T-cell (primary cell): ENCODE data around the gene EDARADD. TPM values are rescaled to one million over a fixed set of nuclear protein-coding genes. Genes with fewer than 3 reads are reported as not detected.

Experiments used
- ATAC-seq, 4 experiments: fragments of 200-7000 bp in 3 of 4; fragments of 150-1000 bp in 1 of 4; cut with Tn5 transposase; replicated peaks in 1 of 4; 1 replicate in 3 of 4; 2 replicates in 1 of 4; pipeline ENCODE4 v1.10.0; 2021; ENCODE audit warnings: moderate library complexity in 3 of 4, mild to moderate bottlenecking in 2 of 4, moderate number of reproducible peaks in 1 of 4
- CTCF ChIA-PET, 2 donors: fragments of 300-600 bp; sonication (Branson Sonifier 250); formaldehyde crosslinking; loops; one replicate each; lab custom pipeline; 2022; ENCODE audit warnings: antibody characterized with exemption in 2 of 2; lab: Charles Lee
- POLR2A ChIA-PET, 2 donors: fragments of 300-600 bp; sonication (Branson Sonifier 250); formaldehyde crosslinking; loops; one replicate each; lab custom pipeline; 2022; ENCODE audit warnings: antibody characterized with exemption in 2 of 2; lab: Charles Lee
- DNase-seq, 35 experiments: peaks; one replicate each; pipeline versions ENCODE4 v3.0.0 to v3.0.0-alpha.2; 2013 to 2023
- H3K27ac ChIP-seq: one replicate; pipeline ENCODE4 v1.5.1; 2013; ENCODE audit warnings: low read length
- H3K27me3 ChIP-seq, 2 experiments: replicated peaks in 1 of 2; 1 replicate in 1 of 2; 2 replicates in 1 of 2; pipeline versions ENCODE4 v1.6.1 to v1.7.0; 2013; ENCODE audit warnings: low read length in 1 of 2, mixed read lengths in 1 of 2; ENCODE audit not compliant: control insufficient read depth in 2 of 2, insufficient read depth in 2 of 2; ENCODE audit errors: extremely low read depth in 1 of 2
- H3K36me3 ChIP-seq, 2 donors: 1 replicate in 1 of 2; 2 replicates in 1 of 2; pipeline versions ENCODE4 v1.6.1 to v1.7.0; 2013; ENCODE audit warnings: low read length in 1 of 2; ENCODE audit not compliant: control insufficient read depth in 2 of 2, insufficient read depth in 1 of 2; ENCODE audit errors: extremely low read depth in 1 of 2
- H3K4me1 ChIP-seq, 2 experiments: 1 replicate in 1 of 2; 2 replicates in 1 of 2; pipeline versions ENCODE4 v1.6.1 to v1.7.0; 2013; ENCODE audit warnings: low read length in 2 of 2, mixed read lengths in 1 of 2; ENCODE audit not compliant: insufficient read depth in 2 of 2, control insufficient read depth in 1 of 2; ENCODE audit errors: extremely low read depth in 1 of 2
- H3K4me3 ChIP-seq, 2 donors: 1 replicate in 1 of 2; 2 replicates in 1 of 2; pipeline versions ENCODE4 v1.5.1 to v1.7.0; 2013; ENCODE audit warnings: mild to moderate bottlenecking in 2 of 2, low read length in 1 of 2, moderate library complexity in 1 of 2; ENCODE audit not compliant: control insufficient read depth in 1 of 2; ENCODE audit errors: extremely low read depth in 1 of 2
- H3K9me3 ChIP-seq: 2 replicates; pipeline ENCODE4 v1.7.0; 2013
- H3K27ac Mint-ChIP-seq, 2 donors: one replicate each; pipeline ENCODE4 v1.8.0; 2020 to 2021; ENCODE audit warnings: mild to moderate bottlenecking in 2 of 2, mixed read lengths in 2 of 2
- H3K27me3 Mint-ChIP-seq, 2 donors: one replicate each; pipeline ENCODE4 v1.8.0; 2021 to 2022; ENCODE audit warnings: mixed read lengths in 2 of 2
- H3K36me3 Mint-ChIP-seq: one replicate; pipeline ENCODE4 v1.8.0; 2021; ENCODE audit warnings: mixed read lengths
- H3K4me1 Mint-ChIP-seq, 3 donors: one replicate each; pipeline ENCODE4 v1.8.0; 2020 to 2022; ENCODE audit warnings: mixed read lengths in 3 of 3, mild to moderate bottlenecking in 1 of 3
- H3K4me3 Mint-ChIP-seq, 3 donors: one replicate each; pipeline ENCODE4 v1.8.0; 2020 to 2022; ENCODE audit warnings: mild to moderate bottlenecking in 3 of 3, mixed read lengths in 3 of 3, moderate library complexity in 3 of 3
- H3K9me3 Mint-ChIP-seq, 3 donors: one replicate each; pipeline ENCODE4 v1.8.0; 2020 to 2022; ENCODE audit warnings: mixed read lengths in 3 of 3
- WGBS: methylation state at CpG from one replicate; pipeline ENCODE4 v1.1.5; 2013; ENCODE audit warnings: missing lambda C conversion rate; ENCODE audit not compliant: insufficient coverage; 5-methylcytosine and 5-hydroxymethylcytosine counted together
- total RNA-seq, 35 experiments: library from RNA in 6 of 35; stranded (reverse) in 6 of 35; fragments of 120-200 nt in 1 of 35; gene quantifications; one replicate each; pipeline versions ENCODE4 v1.2.1 to v1.2.4 and lab custom pipeline; 2013 to 2026

Gene EDARADD
- total RNA-seq, 5 donors from 2014 or later (not counting 1 experiment from before 2014, with no cell fraction given), result 1.3 to 5.7 (median 4.2) TPM

GRCh38 chr1:236433819-236434315, 39.8 kb downstream of the EDARADD start:
- Mint-ChIP-seq H3K4me3 (no peak overlapping the region), H3K27me3 (no peaks in the 10 kb centered on the region), H3K4me1 (no peaks in the 10 kb centered on the region), H3K27ac (no peak overlapping the region), H3K36me3 (peaks cover 10% of the 10 kb centered on the region), H3K9me3 (peaks cover 0 to 3% (median 0%) of the 10 kb centered on the region in 3 donors)
- no peak overlapping the region for H3K4me3 ChIP-seq
- H3K27me3 ChIP-seq, result no peaks in the 10 kb centered on the region
- no peaks in the 10 kb centered on the region for H3K4me1 ChIP-seq
- no peaks in the 10 kb centered on the region for H3K9me3 ChIP-seq
- DNase-seq, result no peak
- CTCF ChIA-PET, result interaction anchor here in 1 of 2 donors (0.7 kb wide), 1 partner anchor 35 kb away, joined by 3 read pairs; no protein-coding TSS in a partner anchor
- no peak overlapping the region for H3K27ac ChIP-seq
- no peak for ATAC-seq
- 100% methylated on average over 4 of the region's 6 CpGs for WGBS
- POLR2A ChIA-PET, result no interaction called here
- no peaks in the 10 kb centered on the region for H3K36me3 ChIP-seq

GRCh38 chr1:236438614-236439013, 44.5 kb downstream of the EDARADD start:
- no peak overlapping the region for H3K27ac ChIP-seq
- H3K9me3 ChIP-seq, result no peaks in the 10 kb centered on the region
- Mint-ChIP-seq H3K9me3 (no peaks in the 10 kb centered on the region), H3K27me3 (no peaks in the 10 kb centered on the region), H3K4me1 (no peaks in the 10 kb centered on the region), H3K27ac (no peak overlapping the region), H3K36me3 (peaks cover 9% of the 10 kb centered on the region), H3K4me3 (no peak overlapping the region)
- H3K4me3 ChIP-seq, result no peak overlapping the region
- DNase-seq (no peak), ATAC-seq (no peak)
- ChIA-PET POLR2A (no interaction called here), CTCF (no interaction called here)
- no peaks in the 10 kb centered on the region for H3K36me3 ChIP-seq
- no peaks in the 10 kb centered on the region for H3K4me1 ChIP-seq
- WGBS, result 67% methylated on average over 1 of the region's 9 CpGs
- H3K27me3 ChIP-seq, result no peaks in the 10 kb centered on the region

- ChIA-PET CTCF (interaction anchor here in 1 of 2 donors (0.6 kb wide), 1 partner anchor 766 kb away, joined by 5 read pairs; no protein-coding TSS in a partner anchor), POLR2A (no interaction called here)
- Histone ChIP-seq H3K27ac (no peak overlapping the region), H3K9me3 (no peaks in the 10 kb centered on the region), H3K27me3 (no peaks in the 10 kb centered on the region), H3K4me1 (no peaks in the 10 kb centered on the region), H3K4me3 (no peak overlapping the region), H3K36me3 (no peaks in the 10 kb centered on the region)
- Mint-ChIP-seq H3K36me3 (peaks cover 10% of the 10 kb centered on the region), H3K4me1 (no peaks in the 10 kb centered on the region), H3K27me3 (no peaks in the 10 kb centered on the region), H3K9me3 (no peaks in the 10 kb centered on the region), H3K27ac (no peak overlapping the region), H3K4me3 (no peak overlapping the region)
- ATAC-seq (no peak), DNase-seq (no peak)
- WGBS, result no CpG with 5 or more reads among the region's 2 CpGs
These were observed 46.3 kb downstream of the EDARADD start for GRCh38 chr1:236440373-236440772.

GRCh38 chr1:236450779-236451178, 56.7 kb downstream of the EDARADD start:
- H3K36me3 ChIP-seq, result no peaks in the 10 kb centered on the region
- H3K4me1 ChIP-seq, result no peaks in the 10 kb centered on the region
- H3K27ac ChIP-seq, result no peak overlapping the region
- ATAC-seq (no peak), DNase-seq (no peak)
- 100% methylated on average over 1 of the region's 5 CpGs for WGBS
- CTCF ChIA-PET, result interaction anchor here in 1 of 2 donors (1.2 to 1.5 kb wide), 2 partner anchors 28 to 57 kb away, joined by 3 read pairs; partner anchors contain the start of gene EDARADD
- no peaks in the 10 kb centered on the region for H3K36me3 Mint-ChIP-seq
- no peaks in the 10 kb centered on the region for H3K9me3 Mint-ChIP-seq
- no peaks in the 10 kb centered on the region for H3K4me1 Mint-ChIP-seq
- POLR2A ChIA-PET, result no interaction called here
- no peaks in the 10 kb centered on the region for H3K9me3 ChIP-seq
- no peak overlapping the region for H3K27ac Mint-ChIP-seq
- peaks cover 0 to under 1% of the 10 kb centered on the region in 2 donors for H3K27me3 Mint-ChIP-seq
- peaks cover 0 to 3% of the 10 kb centered on the region in 2 experiments for H3K27me3 ChIP-seq
- H3K4me3 ChIP-seq, result no peak overlapping the region
- no peak overlapping the region for H3K4me3 Mint-ChIP-seq

GRCh38 chr1:236451796-236452373, 57.8 kb downstream of the EDARADD start:
- H3K36me3 Mint-ChIP-seq, result peaks cover 4% of the 10 kb centered on the region
- Histone ChIP-seq H3K27ac (no peak overlapping the region), H3K27me3 (peaks cover 0 to 5% of the 10 kb centered on the region in 2 experiments), H3K9me3 (no peaks in the 10 kb centered on the region), H3K36me3 (no peaks in the 10 kb centered on the region), H3K4me1 (peaks cover 0 to 4% of the 10 kb centered on the region in 2 experiments), H3K4me3 (no peak overlapping the region)
- H3K27ac Mint-ChIP-seq, result no peak overlapping the region
- H3K4me1 Mint-ChIP-seq, result peaks cover 0 to 10% (median 0%) of the 10 kb centered on the region in 3 donors
- ATAC-seq (peak in 3 of 4 experiments; percentile 45 to 61 (median 55)), DNase-seq (peak in 28 of 35 experiments; percentile 2 to 63 (median 22))
- POLR2A ChIA-PET, result no interaction called here
- H3K9me3 Mint-ChIP-seq, result no peaks in the 10 kb centered on the region
- WGBS, result 100% methylated on average over 3 of the region's 6 CpGs
- CTCF ChIA-PET, result interaction anchor here (0.5 to 1.7 kb wide), 4 partner anchors 16 to 78 kb away, joined by 3 to 5 read pairs (median 4); no protein-coding TSS in a partner anchor
- no peaks in the 10 kb centered on the region for H3K27me3 Mint-ChIP-seq
- H3K4me3 Mint-ChIP-seq, result no peak overlapping the region

GRCh38 chr1:236455243-236455642, 61.2 kb downstream of the EDARADD start:
- WGBS, result no CpG with 5 or more reads among the region's 4 CpGs
- CTCF ChIA-PET, result no interaction called here
- H3K27me3 Mint-ChIP-seq, result no peaks in the 10 kb centered on the region

More at GRCh38 chr1:236455243-236455642, 61.2 kb downstream of the EDARADD start:
- H3K27me3 ChIP-seq, result peaks cover 0 to 2% of the 10 kb centered on the region in 2 experiments
- H3K4me3 Mint-ChIP-seq, result no peak overlapping the region
- peaks cover 0 to 4% of the 10 kb centered on the region in 2 experiments for H3K4me1 ChIP-seq
- no peak overlapping the region for H3K27ac Mint-ChIP-seq
- H3K4me1 Mint-ChIP-seq, result peaks cover 0 to 12% (median 0%) of the 10 kb centered on the region in 3 donors
- no peak for DNase-seq
- POLR2A ChIA-PET, result no interaction called here
- H3K9me3 Mint-ChIP-seq, result no peaks in the 10 kb centered on the region
- no peak overlapping the region for H3K4me3 ChIP-seq
- no peaks in the 10 kb centered on the region for H3K36me3 ChIP-seq
- no peak overlapping the region for H3K27ac ChIP-seq
- no peak for ATAC-seq
- peaks cover 8% of the 10 kb centered on the region for H3K36me3 Mint-ChIP-seq
- no peaks in the 10 kb centered on the region for H3K9me3 ChIP-seq
